A204.1 (cell line): ENCODE data around the gene MACROD2.

Source experiments
- FAIRE-seq: peaks from 2 replicates; lab custom pipeline; 2012; peaks lifted over from hg19 to GRCh38; lab: Jason Lieb, UNC

The MACROD2 gene

DNA sequence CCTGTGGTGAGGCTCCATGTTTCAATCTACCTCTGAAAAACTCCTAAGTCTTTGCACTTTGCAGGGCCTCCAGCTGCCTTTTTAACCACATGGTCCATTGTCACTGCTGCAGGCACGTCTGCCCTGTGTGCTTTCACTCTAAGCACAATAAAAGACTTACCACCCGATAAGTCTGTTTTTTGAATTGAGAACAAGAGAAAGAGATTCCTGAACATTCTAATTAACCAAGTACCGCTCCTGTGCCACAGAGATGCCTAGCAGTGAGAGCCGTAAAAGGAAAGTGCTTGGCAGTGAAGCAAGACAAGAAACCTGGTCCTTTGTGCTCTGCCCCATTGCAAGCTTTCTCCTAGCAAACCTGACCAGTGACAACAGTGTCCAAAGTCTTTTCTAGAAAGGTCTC, 829.7 kb downstream of the MACROD2 start:
- no peak for FAIRE-seq

DNA sequence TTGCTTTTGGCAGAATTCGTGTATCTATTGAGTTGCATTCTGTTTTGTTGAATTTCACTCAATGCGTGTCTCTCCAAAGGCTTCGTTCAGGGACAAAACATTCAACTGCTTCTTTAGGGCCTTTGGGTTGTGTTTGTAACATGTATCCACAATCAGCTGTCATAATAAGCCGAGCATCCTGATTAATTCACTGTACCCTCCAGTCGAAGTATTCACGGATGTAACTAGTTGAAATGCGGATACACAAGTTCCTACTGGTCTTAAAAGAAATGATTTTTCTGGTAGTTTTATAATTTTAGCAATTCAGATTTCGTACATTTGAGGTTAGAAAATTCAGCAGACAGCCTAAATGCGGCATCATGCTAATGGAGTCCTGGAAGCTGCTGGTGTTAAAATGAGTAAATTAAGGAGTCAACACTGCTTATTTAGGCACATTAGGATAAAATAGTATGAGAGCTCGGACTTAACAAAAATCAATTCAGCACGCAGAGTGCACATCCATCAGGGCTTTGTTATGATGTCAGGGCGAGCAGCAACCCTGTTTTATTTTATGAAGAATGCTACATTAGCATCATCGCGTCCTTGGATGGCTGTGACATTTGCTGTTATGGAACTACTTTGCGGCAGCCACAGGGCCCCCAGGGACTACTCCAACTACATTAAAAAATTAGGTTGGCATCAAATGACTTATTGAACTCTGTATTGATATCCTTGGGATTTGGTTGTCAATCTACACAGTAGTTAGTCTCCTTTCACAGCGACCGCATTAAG, 831.4 kb downstream of the MACROD2 start:
- no peak for FAIRE-seq

GRCh38 chr20:14828459-14828858, 833.1 kb downstream of the MACROD2 start:
- FAIRE-seq = no peak

- FAIRE-seq = no peak
These were observed 834.6 kb downstream of the MACROD2 start for GRCh38 chr20:14829906-14830305.

- no peak for FAIRE-seq
These were observed 835.1 kb downstream of the MACROD2 start for GRCh38 chr20:14830466-14830865.

DNA sequence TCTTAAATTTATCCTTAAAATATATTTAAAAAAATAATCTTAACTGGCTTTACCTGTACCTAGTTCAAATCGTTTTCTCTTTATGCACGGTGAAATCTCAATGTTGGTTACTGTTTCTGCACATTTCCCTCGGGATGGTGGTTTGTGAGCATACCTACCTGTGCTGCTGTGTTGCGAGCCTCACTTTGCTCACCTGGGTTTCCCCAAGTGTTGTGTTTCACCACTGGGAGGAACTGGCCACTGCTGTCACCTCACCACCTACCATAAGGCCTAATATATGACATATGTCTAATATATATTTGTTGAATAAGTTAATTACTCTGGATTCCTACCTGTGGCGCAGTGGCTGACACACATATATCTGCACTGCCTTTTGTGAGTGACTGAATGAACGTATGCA, 835.6 kb downstream of the MACROD2 start:
- FAIRE-seq = no peak

DNA sequence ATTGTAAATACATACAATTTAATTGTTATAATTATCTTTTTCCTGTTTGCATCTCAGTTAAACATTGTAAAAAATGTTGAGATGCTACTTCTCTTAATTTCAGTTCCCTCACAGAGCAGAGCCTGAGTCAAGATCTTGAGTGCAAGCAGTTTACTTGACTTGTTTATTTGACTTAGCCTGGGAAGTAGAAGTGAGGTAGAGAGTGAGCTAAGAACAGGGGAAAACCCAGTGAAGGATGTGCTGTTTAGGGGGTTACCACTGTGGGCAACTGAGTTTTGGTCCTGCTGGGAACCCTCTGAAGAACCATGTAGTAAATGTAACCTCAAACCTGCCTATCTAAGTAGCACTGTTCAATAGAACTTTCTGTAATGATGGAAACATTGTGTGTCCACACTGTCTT, 837.3 kb downstream of the MACROD2 start:
- FAIRE-seq = no peak

DNA sequence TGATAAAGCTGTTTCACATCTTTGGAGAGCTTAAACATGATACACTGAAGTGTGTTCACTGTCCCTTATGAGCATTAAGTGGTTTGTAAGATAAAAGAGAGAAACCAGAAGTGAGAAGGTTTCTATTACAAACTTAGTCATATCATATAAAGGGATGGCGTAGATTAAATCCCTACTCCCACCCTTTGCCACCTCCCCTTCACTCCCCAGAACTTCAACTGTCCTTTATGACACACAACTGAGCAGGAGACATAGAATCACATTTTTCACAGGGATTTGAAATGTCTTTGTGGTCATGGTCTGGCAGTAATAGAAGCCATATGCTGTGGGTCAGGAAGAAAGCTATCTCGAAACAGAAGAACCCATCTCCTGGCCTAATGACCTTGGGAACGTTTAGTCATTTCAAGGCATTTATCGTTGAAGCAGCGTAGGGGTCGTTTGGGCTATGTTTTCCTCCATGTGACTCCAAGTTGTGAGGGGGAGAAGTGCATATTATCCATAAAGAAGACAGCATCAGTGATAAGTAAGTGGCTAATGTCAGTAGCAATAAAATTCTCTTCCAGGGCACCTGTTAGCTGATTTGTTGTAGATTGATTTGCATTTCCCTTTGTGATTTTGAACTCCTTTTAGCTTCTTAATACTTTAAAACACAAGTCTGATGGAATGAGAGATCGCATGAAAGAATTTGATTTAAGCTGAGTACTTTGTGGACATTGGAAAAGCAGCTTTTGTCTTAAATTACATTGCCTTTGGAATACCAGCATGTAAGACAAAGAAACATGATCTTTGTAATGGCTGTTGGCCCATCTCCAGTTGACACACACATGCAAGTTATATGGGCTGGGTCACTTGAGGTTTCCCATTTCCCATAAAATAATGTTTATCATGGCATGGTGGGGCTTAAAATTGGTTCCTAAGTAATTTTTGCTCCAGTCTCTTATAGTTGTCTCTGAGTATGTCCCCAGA, 843.6 kb downstream of the MACROD2 start:
- FAIRE-seq = no peak

DNA sequence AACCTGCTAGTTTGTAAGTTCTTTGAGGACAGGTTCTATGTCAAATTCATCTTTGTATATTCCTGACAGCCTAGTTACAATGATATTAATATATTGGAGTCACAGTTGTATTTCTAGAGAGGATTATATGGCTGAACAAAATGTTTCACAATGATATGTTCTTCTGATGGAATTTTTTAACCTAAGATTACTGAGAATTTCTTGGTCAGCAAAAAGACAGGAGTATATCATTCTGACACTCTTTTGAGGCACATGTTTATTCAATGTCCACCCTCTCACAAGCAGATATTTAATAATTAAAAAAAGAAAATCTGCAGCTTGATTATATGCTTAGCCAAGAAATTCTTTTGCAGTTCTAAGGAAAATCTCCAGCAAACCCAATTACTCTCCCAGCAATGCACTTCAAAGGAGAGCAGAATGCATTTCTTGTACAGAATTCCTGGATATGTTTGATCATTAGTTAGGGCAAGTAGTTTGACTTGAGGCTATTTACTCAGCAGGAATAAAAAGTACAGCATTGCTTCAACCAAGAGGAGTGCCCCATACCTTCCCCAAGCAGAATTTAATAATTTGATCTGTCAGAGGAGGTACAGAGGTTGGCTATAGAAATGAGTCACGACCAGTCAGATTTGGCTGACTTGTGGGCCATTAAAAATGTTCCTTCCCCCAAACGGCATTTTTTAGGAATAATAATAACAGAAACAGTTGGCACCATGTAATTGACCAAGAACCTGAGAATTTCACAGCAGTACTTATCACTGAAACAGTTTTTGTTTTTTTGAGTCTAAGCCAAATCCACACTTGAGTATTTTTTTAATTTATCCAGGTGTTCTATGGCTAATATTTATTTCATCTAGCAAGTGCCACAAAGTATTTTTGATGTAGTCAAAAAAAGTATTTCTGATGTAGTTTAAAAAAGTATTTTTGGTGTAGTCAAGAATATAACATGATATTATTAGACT, 850.2 kb downstream of the MACROD2 start:
- no peak for FAIRE-seq

DNA sequence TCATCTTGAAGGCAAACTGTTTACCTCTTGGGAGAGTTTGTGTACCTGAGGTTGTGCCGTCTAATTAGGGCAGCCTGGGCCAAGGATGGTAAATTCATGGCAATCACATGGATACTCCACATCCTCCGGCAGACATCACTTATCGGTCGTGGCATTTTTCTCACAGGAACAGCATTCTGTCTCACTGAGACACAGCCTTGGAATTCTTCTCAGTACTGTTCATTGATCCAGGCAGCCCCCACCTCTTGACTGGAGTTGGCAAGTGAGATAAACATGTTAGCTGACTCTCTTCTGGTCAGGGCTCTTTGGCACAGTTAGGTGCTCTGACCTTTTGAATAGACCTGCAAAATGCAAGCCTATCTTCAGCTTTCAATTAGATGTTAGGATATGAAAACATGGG, 853.5 kb downstream of the MACROD2 start:
- FAIRE-seq = no peak

DNA sequence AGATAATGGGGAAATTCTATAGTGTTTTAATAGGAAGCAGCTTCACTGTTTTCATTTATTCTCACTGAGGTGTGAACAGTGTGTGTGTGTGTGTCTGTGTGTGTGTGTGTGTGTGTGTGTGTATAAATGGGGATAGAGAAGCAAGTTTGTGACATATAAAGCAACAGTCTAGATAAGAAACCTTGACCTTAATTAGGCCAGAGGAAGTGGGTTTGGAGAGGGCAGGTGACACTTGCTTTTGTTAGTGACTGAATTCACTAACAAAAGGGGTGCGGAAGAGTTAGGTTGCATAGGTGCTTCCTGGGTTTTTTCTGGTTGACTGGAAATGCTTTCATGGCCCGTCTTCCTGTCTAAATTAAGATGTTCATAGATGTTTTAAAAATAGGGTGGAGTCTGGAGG, 857.8 kb downstream of the MACROD2 start:
- no peak for FAIRE-seq

- no peak for FAIRE-seq
These were observed 859.9 kb downstream of the MACROD2 start for GRCh38 chr20:14855171-14855570.

GRCh38 chr20:14859627-14860026, 864.3 kb downstream of the MACROD2 start:
- no peak for FAIRE-seq

DNA sequence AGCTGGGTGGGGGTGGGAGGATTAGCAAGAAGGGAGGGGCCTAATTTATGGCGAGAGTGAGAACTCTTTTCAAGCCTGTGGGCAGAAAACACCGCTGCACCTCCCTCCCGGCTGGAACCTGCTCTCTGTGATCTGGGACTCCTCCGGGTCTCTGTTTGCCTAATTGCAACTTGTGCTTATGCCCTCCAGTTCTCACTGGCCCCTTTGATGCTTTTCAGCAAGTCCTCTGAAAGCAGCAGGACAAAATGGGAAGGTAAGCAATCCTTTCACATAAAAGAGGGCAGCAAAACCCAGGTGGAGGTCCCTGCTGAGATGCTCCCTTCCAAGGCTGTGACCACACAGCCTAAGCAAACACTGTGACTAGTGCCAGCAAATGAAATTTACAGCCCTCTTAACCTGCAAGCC, 865.1 kb downstream of the MACROD2 start:
- no peak for FAIRE-seq

DNA sequence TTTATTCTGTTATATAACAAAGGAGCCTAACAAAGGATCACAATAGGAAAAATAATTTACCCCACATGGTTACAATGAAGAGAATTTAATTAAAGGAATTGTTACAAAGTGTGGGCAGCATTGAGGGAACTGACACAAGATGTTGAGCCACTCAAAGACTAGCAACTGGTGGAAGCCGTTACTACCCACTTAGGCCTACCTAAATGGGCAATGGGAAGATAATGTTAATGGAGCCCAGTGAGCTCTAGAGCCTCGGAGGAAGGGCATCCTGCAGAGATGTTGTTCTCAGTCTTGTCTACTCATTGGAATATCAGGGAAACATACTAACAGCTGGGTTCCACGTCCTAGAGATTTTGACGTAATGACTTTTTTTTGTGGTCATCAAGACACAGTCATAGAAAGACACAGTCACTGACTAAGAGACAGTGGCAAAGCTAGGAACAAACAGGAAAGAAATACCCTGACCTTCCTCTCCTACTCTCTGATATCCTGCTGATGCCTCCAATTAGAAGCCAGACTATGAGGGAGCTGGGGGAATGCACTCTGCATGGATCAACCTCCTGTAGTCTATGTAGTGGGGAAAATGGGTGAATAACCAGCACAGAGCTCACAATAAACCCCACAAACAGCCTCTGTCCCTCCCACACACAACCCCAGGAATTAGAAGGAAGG, 865.8 kb downstream of the MACROD2 start:
- FAIRE-seq = no peak

GRCh38 chr20:14865169-14865568, 869.9 kb downstream of the MACROD2 start:
- no peak for FAIRE-seq

DNA sequence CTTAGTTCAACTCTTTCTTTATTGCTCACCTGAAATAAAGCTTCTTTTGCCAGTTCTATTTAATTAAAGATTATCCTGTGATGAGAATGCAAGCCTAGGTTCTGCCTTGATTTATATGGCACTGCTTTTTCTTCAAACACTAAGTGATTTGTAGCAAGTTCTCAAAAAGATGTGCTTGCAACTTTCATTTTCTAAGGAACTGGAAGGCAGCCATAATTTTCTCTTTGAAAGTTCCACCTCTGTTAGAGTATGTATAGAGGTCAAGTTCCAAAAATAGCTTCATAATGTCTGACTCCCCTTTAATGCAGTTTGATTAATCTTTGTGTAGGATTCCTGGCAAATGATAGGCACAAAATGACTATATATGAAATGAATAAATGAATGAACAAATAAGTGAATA, 870.4 kb downstream of the MACROD2 start:
- no peak for FAIRE-seq

DNA sequence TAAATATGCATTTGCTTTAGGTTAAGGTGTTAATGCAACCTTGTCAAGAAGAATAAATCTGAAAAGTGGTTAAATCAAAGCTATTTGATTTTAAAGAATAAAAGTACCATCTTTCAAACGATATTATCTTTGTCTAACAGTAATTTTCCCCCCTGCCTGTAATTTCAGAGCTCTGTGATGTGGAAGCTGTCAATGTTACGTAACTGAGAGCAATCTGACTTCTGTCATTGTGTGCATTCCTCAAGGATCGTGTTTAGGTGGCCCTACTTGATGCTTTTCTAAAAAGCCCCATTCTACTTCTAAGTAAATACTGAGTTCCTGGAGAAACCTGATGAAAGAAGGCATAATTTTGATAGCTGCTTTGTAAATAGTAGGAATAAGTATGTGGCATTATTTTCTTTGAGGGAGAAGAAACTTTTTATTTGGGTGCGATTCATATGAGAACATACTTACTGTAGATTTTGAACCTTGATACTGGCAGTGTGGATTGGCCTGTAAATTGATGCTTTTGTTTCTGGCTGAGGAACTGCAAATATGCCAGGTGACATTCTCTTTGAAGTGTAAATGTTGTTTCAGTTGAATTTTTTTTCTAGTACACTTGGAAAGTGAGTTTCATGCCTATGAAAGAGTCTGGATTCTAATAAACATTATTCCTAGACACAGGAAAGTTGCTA, 871.7 kb downstream of the MACROD2 start:
- FAIRE-seq = no peak

DNA sequence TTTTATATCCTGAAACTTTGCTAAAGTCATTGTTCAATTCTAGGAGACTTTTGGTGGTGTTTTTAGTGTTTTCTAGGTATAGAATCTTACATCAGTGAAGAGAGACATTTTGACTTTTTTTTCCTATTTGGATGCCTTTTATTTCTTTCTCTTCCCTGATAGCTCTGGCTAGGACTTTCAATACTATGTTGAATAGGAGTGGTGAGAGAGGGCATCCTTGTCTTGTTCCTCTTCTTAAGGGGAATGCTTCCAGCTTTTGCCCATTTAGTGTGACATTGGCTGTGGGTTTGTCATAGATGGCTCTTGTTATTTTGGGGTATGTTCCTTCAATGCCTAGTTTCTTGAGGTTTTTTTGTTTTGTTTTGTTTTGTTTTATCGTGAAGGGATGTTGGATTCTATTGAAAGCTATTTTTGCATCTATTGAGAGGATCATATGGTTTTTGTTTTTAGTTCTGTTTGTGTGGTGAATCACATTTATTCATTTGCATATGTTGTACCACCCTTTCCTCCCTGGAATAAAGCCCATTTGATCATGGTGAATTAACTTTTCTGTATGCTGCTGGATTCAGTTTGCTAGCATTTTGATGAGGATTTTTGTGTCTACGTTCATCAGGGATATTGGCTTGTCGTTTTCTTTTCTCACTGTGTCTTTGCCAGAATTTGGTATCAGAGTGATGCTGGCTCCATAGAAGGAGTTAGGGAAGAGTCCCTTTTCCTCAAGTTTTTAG, 882.1 kb downstream of the MACROD2 start:
- FAIRE-seq = no peak

DNA sequence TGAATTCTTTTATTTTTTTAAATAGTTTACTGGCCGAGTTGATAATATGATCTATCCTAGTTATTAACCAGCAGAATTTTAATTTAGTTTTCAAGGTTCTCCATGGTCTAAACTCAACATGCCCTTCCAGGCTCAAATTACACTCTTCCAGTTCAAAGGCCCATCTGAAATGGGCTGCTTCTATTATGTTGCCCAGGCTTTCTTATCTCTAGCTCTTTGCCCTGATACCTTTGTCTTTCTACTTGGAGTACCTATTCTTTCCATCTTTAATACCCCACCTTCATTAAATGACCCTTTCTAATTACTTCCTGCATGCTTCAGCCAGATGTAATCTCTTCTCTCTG, 883.3 kb downstream of the MACROD2 start:
- FAIRE-seq = no peak
